OCI-LY3 (cell line): ENCODE data around the gene LHX5.

ENCODE experiments used
- CTCF ChIP-seq: fragments of 200-600, 300-600 bp; sonication (generic); IDR thresholded peaks from 2 replicates; pipeline ENCODE4 v1.5.1; 2014; ENCODE audit warnings: antibody characterized with exemption, low read length, low read depth
- EZH2phosphoT487 ChIP-seq: fragments of 200-600 bp; shearing (Covaris generic); IDR thresholded peaks from 2 replicates; pipeline ENCODE4 v1.6.1; 2018; ENCODE audit warnings: antibody characterized with exemption, mixed run types, low read depth

GRCh38 chr12:113477171-113477841 is 5.6 kb upstream of the LHX5 start:
- TF ChIP-seq CTCF (no peak), EZH2phosphoT487 (no peak)
